AG04449 (cell line): ENCODE measurements around the gene SLC35A4.
"Not testable (repeated sequence)": the region's sequence is repeated elsewhere in the genome, so short reads cannot be mapped to it uniquely, and the experiment has no call there.

Experiments
- CTCF ChIA-PET: fragments of 350-600 bp; formaldehyde crosslinking; extraction: SDS; loops from one replicate; lab custom pipeline; 2021; ENCODE audit warnings: antibody characterized with exemption; lab: Yijun Ruan, JAX
- POLR2A ChIA-PET: fragments of 400-600, 350-600 bp; formaldehyde crosslinking; extraction: SDS; loops from one replicate; lab custom pipeline; 2020; ENCODE audit warnings: antibody characterized with exemption, inconsistent platforms; lab: Yijun Ruan, JAX
- DNase-seq: peaks from one replicate; pipeline ENCODE4 v3.0.0-alpha.2; 2010; ENCODE audit warnings: low read depth, low spot score
- H3K4me3 ChIP-seq: 2 replicates; pipeline ENCODE4 v1.5.1; 2011; ENCODE audit warnings: low read depth, mild to moderate bottlenecking, control low read depth, low read length
- TF ChIP-seq, protein P1 (sequence below): IDR thresholded peaks from one replicate; pipeline ENCODE4 v1.5.1; 2011; ENCODE audit warnings: mild to moderate bottlenecking, moderate library complexity, low read length, control low read depth, inconsistent platforms; ENCODE audit not compliant: insufficient read depth; ENCODE audit errors: missing control alignments

SLC35A4 gene

DNA sequence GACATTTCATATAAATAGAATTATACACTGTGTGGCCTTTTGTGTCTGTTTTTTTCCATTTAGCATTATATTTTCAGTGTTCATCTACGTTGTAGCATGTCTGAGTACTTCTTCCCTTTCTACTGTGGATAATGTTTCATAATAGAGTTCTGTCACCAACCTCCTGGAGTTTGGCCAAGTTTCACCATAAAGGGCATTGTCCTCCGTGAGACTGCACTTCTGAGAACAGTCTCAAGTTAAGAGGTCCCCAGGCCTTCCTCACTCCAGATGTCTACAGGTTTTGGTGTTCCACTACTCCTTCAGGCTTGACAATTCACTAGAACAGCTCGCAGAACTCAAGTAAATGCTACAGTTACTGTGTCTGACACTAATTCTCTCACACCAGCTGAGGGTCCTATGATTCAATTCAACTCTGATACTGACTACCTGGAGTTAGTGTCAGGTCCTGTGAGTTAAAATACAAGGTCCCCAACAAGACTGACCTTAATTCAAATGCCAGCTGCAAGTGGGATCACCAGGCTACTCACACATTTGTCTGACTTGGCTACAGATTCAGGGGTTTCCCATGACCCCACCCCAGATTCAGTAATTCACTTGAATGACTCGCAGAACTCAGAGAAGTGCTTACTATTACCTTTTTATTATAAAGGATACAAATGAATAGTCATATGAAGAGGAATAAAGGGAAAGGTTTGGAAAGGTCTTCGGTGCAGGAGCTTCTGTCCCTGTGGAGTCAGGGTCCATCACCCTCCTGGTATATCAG is 31.1 kb downstream of the SLC35A4 start:
- CTCF ChIA-PET: interaction anchor here (1.7 kb wide), 1 partner anchor 40 kb away, joined by 6 read pairs; no protein-coding TSS in a partner anchor
- no peak for DNase-seq
- POLR2A ChIA-PET: no interaction called here
- TF ChIP-seq, protein P1, sequence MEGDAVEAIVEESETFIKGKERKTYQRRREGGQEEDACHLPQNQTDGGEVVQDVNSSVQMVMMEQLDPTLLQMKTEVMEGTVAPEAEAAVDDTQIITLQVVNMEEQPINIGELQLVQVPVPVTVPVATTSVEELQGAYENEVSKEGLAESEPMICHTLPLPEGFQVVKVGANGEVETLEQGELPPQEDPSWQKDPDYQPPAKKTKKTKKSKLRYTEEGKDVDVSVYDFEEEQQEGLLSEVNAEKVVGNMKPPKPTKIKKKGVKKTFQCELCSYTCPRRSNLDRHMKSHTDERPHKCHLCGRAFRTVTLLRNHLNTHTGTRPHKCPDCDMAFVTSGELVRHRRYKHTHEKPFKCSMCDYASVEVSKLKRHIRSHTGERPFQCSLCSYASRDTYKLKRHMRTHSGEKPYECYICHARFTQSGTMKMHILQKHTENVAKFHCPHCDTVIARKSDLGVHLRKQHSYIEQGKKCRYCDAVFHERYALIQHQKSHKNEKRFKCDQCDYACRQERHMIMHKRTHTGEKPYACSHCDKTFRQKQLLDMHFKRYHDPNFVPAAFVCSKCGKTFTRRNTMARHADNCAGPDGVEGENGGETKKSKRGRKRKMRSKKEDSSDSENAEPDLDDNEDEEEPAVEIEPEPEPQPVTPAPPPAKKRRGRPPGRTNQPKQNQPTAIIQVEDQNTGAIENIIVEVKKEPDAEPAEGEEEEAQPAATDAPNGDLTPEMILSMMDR: no peak
- H3K4me3 ChIP-seq: no peak overlapping the region

DNA sequence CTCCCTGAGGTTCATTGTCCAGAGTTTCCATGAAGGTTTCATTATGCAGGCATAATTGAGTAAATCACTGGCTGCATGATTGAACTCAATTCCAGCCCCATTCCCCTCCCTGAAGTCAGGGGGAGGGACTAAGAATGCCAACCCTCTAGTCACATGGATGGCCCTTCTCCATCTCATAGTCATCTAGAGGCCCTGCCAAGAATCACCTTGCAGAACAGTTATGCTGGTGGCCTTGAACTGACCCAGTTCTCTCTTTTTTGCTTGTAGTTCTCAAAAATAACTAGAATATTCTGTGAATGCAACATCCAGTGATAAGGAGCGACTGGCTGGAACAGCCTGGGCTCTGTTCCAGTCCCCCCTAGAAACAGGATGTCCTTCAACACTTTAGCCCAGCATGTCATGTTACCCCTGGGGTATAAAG is 31.7 kb downstream of the SLC35A4 start:
- POLR2A ChIA-PET: no interaction called here
- CTCF ChIA-PET: interaction anchor here (1.2 kb wide), 1 partner anchor 20 kb away, joined by 4 read pairs; no protein-coding TSS in a partner anchor
- no peak for DNase-seq
- H3K4me3 ChIP-seq: no peak overlapping the region
- TF ChIP-seq, protein P1: no peak

DNA sequence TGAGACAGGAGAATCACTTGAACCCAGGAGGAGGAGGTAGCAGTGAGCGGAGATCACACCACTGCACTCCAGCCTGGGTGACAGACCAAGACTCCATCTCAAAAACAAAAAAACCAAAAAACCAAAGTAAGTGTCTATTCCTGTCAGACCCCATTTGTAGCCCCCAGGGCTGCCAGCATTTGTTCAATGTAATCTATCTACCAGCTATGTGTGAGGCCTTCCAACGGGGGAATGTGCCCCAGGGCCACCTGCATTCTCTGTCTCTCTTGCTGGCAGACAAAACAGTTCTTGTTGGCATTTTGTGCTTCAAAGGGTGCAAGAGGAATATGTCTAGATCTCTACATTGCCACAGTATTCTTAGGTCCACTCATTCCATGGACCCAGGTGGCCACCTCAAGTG is 34.2 kb downstream of the SLC35A4 start:
- DNase-seq: no peak
- CTCF ChIA-PET: no interaction called here
- POLR2A ChIA-PET: no interaction called here
- no peak overlapping the region for H3K4me3 ChIP-seq
- TF ChIP-seq, protein P1: no peak

DNA sequence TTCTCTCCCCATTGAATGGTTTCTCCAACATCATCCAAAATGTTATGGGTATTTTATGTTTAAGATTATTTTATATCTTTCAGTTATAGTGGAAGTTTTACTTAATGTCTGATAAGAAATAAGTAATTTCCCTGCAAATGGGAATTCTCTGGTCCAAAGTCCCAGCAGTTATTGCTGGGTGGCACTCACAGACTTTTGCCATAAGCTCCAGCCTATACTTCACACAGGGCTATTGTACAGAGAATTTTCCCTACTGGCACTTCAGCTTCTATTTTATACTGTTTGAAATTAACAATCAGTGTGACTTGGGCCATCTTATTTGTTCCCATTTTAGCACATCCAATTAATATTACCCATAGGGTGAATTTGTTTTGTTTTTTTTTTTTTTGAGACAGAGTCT is 35.5 kb downstream of the SLC35A4 start:
- TF ChIP-seq, protein P1: no peak
- ChIA-PET POLR2A (interaction anchor here (0.7 kb wide), 1 partner anchor 10 kb away, joined by 3 read pairs; no protein-coding TSS in a partner anchor), CTCF (no interaction called here)
- H3K4me3 ChIP-seq: no peak overlapping the region
- DNase-seq: no peak

DNA sequence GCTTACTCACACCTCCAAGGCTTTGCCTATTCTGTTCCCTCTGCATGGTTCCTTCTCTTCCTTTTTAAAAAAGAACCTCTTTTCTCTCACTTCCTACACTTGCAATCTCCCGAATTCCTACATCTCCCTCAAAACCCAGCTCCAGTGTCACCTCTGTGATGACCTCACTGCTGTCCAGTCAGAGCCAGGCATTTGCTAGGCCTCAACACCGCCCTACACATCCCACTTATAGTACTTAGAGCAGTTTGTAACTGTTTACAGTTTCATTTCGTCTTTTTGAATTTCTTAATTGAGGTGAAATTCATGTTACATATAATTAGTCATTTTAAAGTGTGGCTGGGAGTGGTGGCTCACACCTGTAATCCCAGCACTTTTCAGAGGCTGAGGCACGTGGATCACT is 37.5 kb downstream of the SLC35A4 start:
- TF ChIP-seq, protein P1: no peak
- no peak overlapping the region for H3K4me3 ChIP-seq
- no peak for DNase-seq
- POLR2A ChIA-PET: no interaction called here
- CTCF ChIA-PET: no interaction called here

DNA sequence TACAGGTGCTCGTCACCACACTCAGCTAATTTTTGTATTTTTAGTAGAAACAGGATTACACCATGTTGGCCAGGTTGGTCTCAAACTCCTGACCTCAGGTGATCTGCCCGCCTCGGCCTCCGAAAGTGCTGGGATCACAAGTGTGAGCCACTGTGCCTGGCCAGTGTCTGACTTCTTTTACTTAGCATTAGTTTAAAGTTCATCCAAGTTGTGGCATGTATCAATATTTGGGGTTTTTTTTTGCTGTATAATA is 38.7 kb downstream of the SLC35A4 start:
- POLR2A ChIA-PET, H3K4me3 ChIP-seq, DNase-seq, CTCF ChIA-PET: not testable (repeated sequence)

DNA sequence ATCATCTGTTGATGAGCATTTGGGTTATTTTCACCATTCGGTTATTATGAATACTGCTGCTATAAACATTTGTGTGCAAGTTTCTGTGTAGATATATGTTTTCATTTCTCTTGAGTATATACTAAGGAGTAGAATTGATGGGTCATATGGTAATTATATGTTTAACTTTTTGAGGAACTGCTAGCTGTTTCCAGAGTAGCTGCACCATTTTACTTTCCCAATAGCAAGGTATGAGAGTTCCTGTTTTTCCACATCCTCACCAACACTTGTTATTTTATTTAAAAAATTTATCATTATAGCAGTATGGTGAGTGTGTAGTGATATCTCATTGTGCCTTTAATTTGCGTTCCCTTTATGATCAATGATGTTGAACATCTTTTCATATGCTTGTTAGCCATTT is 39.1 kb downstream of the SLC35A4 start:
- POLR2A ChIA-PET: no interaction called here
- H3K4me3 ChIP-seq: no peak overlapping the region
- CTCF ChIA-PET: no interaction called here
- TF ChIP-seq, protein P1: no peak
- DNase-seq: no peak
